ENCODE measurements around the gene FRAT1.

DNA sequence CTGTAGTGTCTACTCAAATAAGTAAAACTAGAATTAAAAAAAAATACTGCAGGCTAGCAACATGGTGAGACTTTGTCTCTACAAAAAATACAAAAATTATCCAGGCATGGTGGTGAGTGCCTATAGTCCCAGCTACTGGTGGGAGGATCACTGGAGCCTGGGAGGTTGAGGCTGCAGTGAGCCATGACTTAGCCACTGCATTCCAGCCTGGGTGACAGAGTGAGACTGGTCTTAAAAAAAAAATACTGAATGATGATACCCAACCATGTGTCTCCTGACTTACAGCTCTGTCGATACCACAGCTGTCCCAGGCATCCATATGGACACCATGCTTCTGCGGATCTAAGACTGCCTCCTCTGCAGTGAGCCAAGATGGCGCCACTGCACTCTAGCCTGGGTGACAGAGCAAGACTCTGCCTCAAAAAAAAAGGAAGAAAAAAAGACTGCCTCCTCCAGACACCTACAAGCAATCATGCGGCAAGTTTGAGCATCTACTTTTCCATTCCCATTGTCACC, 7.9 kb upstream of the FRAT1 start:
- TF ChIP-seq, protein P1, sequence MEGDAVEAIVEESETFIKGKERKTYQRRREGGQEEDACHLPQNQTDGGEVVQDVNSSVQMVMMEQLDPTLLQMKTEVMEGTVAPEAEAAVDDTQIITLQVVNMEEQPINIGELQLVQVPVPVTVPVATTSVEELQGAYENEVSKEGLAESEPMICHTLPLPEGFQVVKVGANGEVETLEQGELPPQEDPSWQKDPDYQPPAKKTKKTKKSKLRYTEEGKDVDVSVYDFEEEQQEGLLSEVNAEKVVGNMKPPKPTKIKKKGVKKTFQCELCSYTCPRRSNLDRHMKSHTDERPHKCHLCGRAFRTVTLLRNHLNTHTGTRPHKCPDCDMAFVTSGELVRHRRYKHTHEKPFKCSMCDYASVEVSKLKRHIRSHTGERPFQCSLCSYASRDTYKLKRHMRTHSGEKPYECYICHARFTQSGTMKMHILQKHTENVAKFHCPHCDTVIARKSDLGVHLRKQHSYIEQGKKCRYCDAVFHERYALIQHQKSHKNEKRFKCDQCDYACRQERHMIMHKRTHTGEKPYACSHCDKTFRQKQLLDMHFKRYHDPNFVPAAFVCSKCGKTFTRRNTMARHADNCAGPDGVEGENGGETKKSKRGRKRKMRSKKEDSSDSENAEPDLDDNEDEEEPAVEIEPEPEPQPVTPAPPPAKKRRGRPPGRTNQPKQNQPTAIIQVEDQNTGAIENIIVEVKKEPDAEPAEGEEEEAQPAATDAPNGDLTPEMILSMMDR (IDR thresholded peaks at IDR 0.05), result no peak
- no peak for TF ChIP-seq ZFX (IDR thresholded peaks at IDR 0.05; ENCODE audit: borderline replicate concordance)
